Raji (cell line): ENCODE results near the gene HNRNPA2B1.

Source experiments
- POLR2A ChIP-seq: IDR thresholded peaks from 2 replicates; pipeline ENCODE4 v1.6.1; 2011; ENCODE audit warnings: low read depth, low read length, control low read depth; ENCODE audit not compliant: insufficient read depth

HNRNPA2B1 gene

GRCh38 chr7:26202019-26202990, 1.8 kb upstream of the HNRNPA2B1 start:
- TF ChIP-seq POLR2A: 0 out of 2 replicates have a peak, but pooled peaks have one; percentile 9

GRCh38 chr7:26201247-26202018, 887 bp upstream of the HNRNPA2B1 start, which contains the start of gene CBX3:
Gene CBX3 (plus strand): TSS chr7:26201745. CDS start chr7:26202999, 1,254 bp downstream.
- peak; percentile 69 for TF ChIP-seq POLR2A

GRCh38 chr7:26200038-26200443, 505 bp downstream of the HNRNPA2B1 start:
- no peak for TF ChIP-seq POLR2A

GRCh38 chr7:26199301-26200037, 1.1 kb downstream of the HNRNPA2B1 start:
- TF ChIP-seq POLR2A: no peak

GRCh38 chr7:26198781-26199169, 1.8 kb downstream of the HNRNPA2B1 start:
- no peak for TF ChIP-seq POLR2A

GRCh38 chr7:26198133-26198780, 2.3 kb downstream of the HNRNPA2B1 start:
- no peak for TF ChIP-seq POLR2A

- no peak for TF ChIP-seq POLR2A
Measured at GRCh38 chr7:26197153-26198115, 3.1 kb downstream of the HNRNPA2B1 start.

GRCh38 chr7:26195867-26196657, 4.5 kb downstream of the HNRNPA2B1 start:
- no peak for TF ChIP-seq POLR2A

- no peak for TF ChIP-seq POLR2A
Measured at GRCh38 chr7:26195182-26195581, 5.4 kb downstream of the HNRNPA2B1 start.

GRCh38 chr7:26193432-26194207, 6.9 kb downstream of the HNRNPA2B1 start:
- no peak for TF ChIP-seq POLR2A

GRCh38 chr7:26192485-26193087, 8.0 kb downstream of the HNRNPA2B1 start:
- no peak for TF ChIP-seq POLR2A
